ENCODE results near the gene DNER.
"Not testable (repeated sequence)": the region's sequence is repeated elsewhere in the genome, so short reads cannot be mapped to it uniquely, and the experiment has no call there.

DNER gene

DNA sequence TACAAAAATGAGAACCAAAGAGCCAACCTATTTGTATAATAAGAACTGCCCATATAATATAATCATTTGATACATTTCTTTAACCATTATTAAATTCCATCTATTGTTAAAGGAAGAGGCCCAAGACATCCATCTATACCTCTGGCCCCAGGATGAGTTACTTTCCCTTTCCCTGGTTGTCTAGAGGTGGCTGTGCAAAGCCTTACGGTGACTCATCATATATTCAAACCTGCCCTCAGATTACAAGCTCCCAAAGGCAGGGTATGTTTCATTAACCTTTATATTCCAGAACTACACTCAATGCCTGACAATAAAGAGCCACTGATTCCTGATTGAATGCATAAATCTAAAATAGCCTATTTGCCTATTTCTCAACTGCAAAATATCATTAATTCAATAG is 337.5 kb downstream of the DNER start:
- Histone ChIP-seq H3K27me3 (no peaks in the 10 kb centered on the region), H3K9me3 (no peaks in the 10 kb centered on the region), H3K4me3 (ENCODE audit: low read depth in 1 of 2, low read length in 1 of 2) (no peak overlapping the region), H3K27ac (no peak overlapping the region), H3K36me3 (no peaks in the 10 kb centered on the region), H3K4me1 (ENCODE audit: control insufficient read depth in 1 of 2, insufficient read depth in 1 of 2, low read depth in 1 of 2, low read length in 1 of 2) (no peaks in the 10 kb centered on the region)
- TF ChIP-seq, protein P1, sequence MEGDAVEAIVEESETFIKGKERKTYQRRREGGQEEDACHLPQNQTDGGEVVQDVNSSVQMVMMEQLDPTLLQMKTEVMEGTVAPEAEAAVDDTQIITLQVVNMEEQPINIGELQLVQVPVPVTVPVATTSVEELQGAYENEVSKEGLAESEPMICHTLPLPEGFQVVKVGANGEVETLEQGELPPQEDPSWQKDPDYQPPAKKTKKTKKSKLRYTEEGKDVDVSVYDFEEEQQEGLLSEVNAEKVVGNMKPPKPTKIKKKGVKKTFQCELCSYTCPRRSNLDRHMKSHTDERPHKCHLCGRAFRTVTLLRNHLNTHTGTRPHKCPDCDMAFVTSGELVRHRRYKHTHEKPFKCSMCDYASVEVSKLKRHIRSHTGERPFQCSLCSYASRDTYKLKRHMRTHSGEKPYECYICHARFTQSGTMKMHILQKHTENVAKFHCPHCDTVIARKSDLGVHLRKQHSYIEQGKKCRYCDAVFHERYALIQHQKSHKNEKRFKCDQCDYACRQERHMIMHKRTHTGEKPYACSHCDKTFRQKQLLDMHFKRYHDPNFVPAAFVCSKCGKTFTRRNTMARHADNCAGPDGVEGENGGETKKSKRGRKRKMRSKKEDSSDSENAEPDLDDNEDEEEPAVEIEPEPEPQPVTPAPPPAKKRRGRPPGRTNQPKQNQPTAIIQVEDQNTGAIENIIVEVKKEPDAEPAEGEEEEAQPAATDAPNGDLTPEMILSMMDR (IDR thresholded peaks at IDR 0.05) = no peak

DNA sequence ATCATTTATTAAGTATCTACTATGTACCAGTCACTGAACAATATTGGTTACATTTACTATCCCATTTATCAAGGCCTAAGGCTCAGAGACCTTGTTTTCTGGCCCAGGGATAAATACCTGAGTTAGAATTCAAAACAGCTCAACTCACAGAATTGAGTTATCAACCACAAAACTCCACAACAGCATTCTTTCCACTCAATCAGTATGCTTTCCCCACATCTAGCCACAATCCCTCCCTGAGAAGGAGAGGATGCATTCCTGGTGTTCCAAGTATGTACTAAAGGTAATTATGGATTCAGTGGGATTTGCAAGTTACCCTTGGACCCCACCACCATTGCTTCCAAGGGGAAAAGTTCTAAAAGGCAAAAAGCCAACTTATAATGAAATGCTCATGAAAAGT is 339.1 kb downstream of the DNER start:
- H3K4me3 ChIP-seq (ENCODE audit: low read depth in 1 of 2, low read length in 1 of 2) = no peak overlapping the region
- H3K27ac ChIP-seq = no peak overlapping the region
- H3K4me1 ChIP-seq (ENCODE audit: control insufficient read depth in 1 of 2, insufficient read depth in 1 of 2, low read depth in 1 of 2, low read length in 1 of 2) = no peaks in the 10 kb centered on the region
- TF ChIP-seq, protein P1 (IDR thresholded peaks at IDR 0.05) = no peak
- no peaks in the 10 kb centered on the region for H3K27me3 ChIP-seq
- no peaks in the 10 kb centered on the region for H3K9me3 ChIP-seq
- no peaks in the 10 kb centered on the region for H3K36me3 ChIP-seq

DNA sequence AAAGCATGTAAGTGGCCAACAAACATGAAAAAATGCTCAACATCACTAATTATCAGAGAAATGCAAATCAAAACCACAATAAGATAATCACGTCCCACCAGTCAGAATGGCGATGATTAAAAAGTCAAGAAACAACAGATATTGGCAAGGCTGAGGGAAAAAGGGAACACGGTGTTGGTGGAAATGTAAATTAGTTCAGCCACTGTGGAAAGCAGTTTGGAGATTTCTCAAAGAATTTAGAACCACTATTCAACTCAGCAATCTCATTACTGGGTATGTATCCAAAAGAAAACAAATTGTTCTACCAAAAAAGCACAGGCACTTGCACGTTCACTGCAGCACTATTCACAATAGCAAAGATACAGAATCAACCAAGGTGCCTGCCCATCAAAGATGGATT is 341.0 kb downstream of the DNER start:
- H3K4me1 ChIP-seq (ENCODE audit: control insufficient read depth in 1 of 2, insufficient read depth in 1 of 2, low read depth in 1 of 2, low read length in 1 of 2); H3K27me3 ChIP-seq; H3K27ac ChIP-seq; H3K9me3 ChIP-seq; H3K4me3 ChIP-seq (ENCODE audit: low read depth in 1 of 2, low read length in 1 of 2); H3K36me3 ChIP-seq: not testable (repeated sequence)

DNA sequence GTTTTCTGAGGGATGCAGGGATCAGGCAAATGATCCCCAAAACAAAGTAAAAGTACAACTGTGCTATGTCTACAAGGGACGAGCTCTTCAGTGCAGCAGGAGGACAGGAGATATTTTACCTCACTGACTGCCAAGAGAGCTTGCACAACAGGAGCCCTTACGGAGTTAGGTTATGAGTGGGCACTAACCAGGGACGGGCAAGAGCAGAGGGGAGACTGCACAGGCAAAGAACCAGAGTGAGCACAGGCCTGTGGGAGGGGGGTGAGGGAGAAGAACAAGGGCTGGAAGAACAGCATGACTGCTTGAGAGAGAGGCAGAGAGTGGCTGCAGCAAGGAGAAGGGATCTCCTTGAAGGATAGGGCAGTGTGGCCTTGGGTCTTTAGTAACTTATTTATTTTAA is 342.1 kb downstream of the DNER start:
- TF ChIP-seq, protein P1 (IDR thresholded peaks at IDR 0.05) = no peak
- no peaks in the 10 kb centered on the region for H3K9me3 ChIP-seq
- no peaks in the 10 kb centered on the region for H3K36me3 ChIP-seq
- no peak overlapping the region for H3K4me3 ChIP-seq (ENCODE audit: low read depth in 1 of 2, low read length in 1 of 2)
- no peak overlapping the region for H3K27ac ChIP-seq
- no peaks in the 10 kb centered on the region for H3K27me3 ChIP-seq
- no peaks in the 10 kb centered on the region for H3K4me1 ChIP-seq (ENCODE audit: control insufficient read depth in 1 of 2, insufficient read depth in 1 of 2, low read depth in 1 of 2, low read length in 1 of 2)

DNA sequence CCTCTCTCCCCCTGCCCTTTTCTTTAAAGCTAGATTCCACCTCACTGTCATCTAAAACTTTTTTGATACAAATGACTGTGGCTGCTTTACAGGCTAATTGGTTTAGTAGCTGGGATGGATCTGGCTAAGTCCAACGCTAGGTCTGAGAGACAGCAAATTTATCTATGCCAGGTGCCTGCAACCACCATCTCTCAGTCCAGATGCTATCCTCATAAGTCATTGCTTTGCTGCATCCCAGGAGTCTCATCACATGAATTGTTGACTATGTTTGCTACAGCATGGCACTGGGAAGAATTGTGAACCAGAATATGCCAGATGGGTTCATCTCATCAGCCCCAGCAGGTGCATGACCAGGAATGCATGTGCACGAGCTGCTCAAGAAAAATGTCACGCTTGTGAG is 343.3 kb downstream of the DNER start:
- no peaks in the 10 kb centered on the region for H3K4me1 ChIP-seq (ENCODE audit: control insufficient read depth in 1 of 2, insufficient read depth in 1 of 2, low read depth in 1 of 2, low read length in 1 of 2)
- H3K27me3 ChIP-seq = no peaks in the 10 kb centered on the region
- no peak overlapping the region for H3K4me3 ChIP-seq (ENCODE audit: low read depth in 1 of 2, low read length in 1 of 2)
- H3K27ac ChIP-seq = no peak overlapping the region
- TF ChIP-seq, protein P1 (IDR thresholded peaks at IDR 0.05) = no peak
- no peaks in the 10 kb centered on the region for H3K36me3 ChIP-seq
- no peaks in the 10 kb centered on the region for H3K9me3 ChIP-seq

DNA sequence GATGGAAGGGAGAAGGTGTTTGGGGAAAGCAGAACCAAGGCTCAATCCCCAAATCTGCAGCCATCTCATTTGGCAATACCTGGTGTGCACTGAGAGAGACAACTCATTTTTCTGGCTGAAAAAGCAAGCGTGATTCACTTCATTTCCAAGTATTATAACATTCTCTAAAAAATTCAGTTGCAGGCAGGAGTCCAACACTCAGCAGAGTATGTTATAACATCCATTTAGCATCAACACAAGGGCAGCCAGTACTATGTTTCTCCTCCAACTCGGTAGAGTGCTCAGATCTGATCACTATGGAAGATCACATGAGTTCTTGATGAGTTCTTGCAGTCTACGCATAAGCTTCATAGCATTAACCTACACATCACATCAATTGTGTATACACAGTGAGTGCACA is 343.8 kb downstream of the DNER start:
- Histone ChIP-seq H3K27me3 (no peaks in the 10 kb centered on the region), H3K9me3 (no peaks in the 10 kb centered on the region), H3K36me3 (no peaks in the 10 kb centered on the region), H3K27ac (no peak overlapping the region), H3K4me1 (ENCODE audit: control insufficient read depth in 1 of 2, insufficient read depth in 1 of 2, low read depth in 1 of 2, low read length in 1 of 2) (no peaks in the 10 kb centered on the region), H3K4me3 (ENCODE audit: low read depth in 1 of 2, low read length in 1 of 2) (no peak overlapping the region)
- TF ChIP-seq, protein P1 (IDR thresholded peaks at IDR 0.05) = no peak

All from neutrophil (primary cell).